ENCODE measurements around the gene PIGT.

The PIGT gene

DNA sequence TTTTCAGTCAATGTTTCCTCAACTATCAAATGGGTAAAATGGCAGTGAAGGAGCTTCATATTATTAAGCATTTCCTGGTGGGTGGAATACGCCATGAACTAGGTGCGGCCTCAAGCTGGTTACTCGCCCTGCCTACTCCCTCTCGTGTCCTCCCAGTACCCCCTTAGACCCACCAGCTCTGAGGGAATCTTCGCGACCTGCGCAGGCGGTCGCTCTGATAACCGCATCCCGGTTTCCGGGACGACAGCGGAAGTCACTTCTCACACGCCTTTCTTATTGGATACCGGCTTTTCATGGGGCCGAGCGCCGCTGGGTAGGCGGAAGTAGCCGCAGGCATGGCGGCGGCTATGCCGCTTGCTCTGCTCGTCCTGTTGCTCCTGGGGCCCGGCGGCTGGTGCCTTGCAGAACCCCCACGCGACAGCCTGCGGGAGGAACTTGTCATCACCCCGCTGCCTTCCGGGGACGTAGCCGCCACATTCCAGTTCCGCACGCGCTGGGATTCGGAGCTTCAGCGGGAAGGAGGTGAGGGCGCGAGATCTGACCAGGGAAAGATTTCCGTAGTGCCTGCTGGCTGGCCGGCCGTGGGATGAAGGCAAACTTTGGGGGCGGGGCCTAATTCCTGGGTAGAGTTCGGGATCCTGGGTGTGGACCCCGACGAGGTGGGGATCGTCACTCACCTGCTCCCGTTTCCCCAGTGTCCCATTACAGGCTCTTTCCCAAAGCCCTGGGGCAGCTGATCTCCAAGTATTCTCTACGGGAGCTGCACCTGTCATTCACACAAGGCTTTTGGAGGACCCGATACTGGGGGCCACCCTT lies at the start of gene PIGT:
Gene PIGT (plus strand): TSS at position 320 of the 816 bp plus-strand sequence. CDS start 16 bp downstream, at position 336.
- peak; percentile 44 to 47 for DNase-seq

DNA sequence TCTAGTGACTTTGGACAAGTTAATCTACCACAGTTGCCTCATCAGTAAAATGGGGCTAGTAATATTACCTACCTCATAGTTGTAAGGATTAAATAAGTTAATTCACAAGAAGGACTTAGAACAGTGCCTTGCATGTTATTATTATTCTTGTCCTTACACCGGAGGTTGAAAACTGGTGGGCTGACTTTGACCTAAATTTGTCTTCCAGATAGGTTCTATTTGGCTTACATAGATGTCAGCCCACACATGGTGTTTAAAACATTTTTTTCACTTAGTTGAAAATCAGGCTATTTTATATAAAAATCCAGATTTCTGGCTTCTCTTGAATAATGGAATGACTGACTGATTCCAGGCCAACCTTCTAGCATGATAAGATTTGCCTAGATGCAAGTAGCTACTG lies 49.7 kb upstream of the PIGT start:
- DNase-seq = no peak

DNA sequence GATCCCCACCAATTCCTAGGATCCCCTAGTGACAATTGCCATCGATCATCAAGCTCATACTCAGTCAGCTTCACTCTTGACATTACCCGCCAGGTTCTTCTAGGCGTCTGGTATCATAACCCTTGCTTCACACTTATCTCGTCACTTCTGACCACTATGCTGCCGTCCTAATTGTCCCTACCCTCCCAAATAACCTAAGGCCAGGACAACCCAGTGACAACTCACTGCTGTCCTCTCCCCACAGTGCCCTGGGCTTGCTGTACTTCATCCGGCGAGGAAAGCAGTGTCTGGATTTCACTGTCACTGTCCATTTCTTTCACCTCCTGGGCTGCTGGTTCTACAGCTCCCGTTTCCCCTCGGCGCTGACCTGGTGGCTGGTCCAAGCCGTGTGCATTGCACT lies 49.3 kb upstream of the PIGT start:
- DNase-seq = no peak

DNA sequence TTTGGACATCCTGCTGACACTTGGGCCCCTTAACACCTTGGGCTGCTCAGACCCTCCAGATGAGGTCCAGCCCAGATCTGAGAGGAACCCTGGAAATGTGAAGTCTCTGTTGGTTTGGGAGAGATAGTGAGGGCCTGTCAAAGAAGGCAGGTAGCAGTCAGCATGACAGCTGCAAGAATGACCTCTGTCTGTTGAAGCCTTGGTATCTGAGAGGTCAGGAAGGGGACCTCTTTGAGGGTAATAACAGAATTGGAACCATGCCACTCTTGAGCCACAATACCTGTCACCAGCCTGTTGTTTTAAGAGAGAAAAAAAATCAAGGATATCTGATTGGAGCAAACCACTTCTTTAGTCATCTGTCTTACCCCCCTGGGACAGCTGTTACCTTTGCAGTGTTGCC lies 48.8 kb upstream of the PIGT start:
- DNase-seq = no peak

DNA sequence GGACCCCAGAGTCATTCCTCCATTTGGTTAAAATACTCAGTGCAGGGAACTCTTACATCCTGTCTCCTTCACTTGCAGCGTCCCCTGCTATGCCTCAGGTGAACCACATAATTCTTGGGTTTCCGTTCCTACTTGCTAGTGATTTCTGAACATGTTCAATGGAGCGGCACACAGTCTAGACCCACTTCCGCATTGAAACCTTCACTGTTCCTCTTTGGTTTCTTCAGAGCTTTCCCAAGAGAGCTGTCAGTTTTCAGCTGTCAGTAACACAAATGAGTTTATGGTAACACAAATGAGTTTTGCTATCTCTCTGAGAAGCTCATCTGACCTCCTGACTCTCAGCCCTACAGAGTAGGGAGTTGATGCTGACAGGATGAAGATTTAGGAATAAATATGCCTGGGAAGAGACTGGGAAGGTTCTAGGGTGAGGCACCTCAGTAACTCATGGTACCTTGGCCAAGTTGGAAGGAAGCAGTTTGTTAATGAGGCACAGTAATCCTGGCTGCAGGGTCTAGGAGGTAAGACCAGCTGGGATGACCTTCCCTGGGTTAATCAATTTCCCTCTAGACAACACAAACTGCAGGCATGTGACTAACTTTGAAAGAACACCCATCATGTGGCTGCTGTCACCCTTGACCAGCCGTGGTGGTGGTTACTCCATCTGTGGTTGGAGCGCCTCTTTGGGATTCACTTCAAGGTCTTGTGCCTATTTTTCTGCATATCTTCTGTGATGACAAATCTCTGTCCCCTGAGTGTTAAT lies 47.5 kb upstream of the PIGT start:
- DNase-seq = no peak

DNA sequence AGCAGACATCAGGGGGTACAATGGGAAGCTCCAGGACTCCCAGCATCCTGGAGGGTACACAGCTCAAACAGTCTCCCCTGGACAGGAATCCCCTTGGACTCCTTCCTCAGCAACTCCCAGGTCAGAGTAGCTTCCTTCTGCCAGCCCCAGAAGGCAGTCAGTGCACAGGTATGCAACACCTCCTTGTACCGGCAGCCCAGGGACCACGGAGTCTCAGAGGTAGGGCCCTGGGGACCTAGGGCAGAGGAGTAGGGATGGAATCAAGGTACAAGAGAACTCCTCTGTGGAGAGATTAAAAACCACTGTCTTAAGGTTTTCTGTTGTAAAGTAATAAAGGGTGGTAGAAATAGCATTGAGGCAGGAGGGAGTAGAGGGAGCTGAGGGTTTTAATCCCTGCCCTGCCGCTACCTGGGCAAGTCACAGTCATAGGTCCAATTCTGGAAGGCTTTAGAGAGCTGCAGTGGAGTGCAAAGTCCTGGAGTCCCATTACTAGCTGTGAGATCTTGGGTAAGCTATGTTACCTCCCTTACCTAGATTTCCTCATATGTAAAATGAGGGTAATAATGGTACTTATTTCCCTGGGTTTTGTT lies 45.3 kb upstream of the PIGT start:
- no peak for DNase-seq

DNA sequence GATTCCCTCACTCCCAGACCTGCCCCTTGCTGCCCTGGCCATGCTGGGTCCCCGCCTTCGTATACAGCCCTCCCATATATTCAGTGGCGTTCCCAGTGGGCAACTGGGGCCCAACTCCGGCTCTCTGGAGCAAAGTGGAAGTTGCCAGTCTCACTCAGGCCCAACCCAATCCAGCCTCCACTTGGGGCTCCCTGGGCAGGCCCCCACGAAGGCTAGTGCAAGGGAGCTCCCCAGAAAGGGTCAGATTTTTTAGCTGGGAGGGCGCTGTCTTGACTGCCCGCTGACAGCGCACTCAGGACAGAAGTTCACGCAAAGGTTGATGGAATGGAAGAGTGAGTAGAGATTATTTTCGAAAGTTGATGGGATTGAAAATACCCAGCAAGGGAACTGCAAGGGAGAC lies 43.7 kb upstream of the PIGT start:
- no peak for DNase-seq

DNA sequence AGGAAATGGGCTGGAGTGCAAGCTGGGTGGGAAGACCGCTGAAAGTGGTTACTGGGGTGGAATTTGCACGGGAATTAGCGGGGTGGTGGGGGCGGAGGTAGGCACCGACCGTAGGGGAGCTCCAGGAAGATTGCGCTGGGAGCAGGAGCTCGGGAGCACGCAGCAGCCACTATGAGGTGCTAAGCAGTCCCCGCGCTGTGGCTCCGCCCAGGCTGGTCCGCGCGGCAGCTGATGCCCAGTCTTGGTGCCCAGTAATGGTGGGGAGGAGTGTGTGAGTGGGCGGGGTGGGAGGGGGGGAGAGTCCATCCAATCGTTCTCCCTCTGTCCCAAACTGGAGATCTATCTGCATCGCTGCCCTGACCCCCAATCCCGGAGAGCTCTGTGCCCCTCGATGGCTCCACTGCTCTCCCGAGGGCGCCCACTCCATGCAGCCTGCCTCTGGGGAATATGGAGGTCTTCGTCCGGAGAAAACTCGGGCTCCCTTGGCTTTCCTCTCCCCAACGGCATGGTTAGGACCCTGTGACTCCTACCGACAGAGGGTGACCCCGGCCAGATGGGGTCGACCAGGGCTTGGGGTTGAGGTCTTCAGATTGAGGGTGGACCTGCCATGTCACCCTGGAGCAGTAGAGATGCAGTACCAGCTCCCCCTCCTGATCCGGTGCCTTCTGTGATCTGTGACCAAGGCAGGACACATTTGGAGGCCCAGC lies 43.1 kb upstream of the PIGT start:
- DNase-seq = no peak

DNA sequence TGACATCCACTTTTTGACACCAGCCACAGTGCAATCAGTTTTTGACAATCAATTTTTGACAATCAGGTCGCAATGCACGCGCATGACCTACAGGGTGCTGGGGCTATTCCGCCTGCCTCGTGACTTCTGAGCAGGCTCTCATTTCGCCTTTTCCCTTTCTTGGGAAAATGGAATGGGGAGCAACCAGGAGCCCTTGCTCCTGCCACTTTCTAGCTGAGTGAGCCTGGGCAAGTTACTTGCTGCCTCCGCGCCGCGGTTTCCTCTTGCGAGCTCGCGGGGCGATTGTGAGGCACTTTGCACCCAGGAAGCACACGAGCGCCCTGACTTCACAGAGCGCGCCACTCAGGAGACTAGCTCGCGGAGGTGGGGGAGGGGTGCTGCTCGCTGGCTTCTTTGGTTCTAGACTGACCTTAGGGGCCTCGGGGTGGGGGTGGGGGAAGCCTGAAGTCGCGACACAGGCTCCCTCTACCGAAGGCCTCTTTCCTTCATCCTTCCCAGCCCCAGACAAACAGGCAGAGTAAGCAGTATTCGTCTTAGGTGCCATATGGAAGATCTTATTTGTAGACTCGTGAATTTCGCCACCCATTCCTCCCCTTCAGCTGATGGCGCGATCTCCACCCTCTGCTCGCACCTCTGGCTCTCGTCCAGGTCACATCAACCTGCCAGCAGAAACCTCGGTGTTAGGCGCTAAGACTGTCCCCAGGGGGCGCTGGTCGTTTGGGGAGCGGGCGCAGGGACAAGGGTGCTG lies 42.4 kb upstream of the PIGT start:
- DNase-seq = no peak

DNA sequence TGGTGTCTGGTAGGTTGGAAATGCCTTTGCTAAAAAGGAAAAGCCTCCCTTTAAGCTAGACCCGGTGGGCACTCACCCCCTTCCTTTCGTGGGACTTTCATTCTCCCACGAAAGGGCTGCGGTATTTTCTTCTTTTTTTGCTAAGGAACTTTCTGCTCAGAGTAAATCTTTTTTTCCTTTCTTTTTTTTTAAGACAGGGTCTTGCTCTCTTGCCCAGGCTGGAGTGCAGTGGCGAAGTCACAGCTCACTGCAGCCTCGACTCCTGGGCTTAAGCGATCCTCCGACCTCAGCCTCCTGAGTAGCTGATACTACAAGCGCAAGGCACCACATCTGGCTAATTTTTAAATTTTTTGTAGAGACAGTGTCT lies 41.9 kb upstream of the PIGT start:
- no peak for DNase-seq

DNA sequence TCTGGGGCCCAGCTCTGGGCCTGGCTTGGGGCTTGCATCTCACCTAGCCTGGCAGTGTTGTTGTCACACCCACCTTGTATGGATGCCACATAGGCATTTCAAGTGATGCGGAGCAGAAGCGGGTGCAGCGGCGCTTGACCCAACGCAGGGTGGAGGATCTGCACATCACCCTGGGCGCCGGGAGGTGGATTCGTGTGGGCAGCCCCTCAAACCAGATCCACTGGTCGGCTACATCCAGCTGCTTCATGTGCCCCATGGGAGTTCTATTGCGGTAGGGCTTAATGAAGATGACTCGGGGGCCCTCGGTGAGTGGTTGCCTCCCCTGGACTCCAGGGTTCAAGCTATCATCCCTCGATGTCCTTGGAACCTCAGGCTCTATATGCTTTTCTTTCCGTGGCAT lies 41.0 kb upstream of the PIGT start:
- DNase-seq = no peak

DNA sequence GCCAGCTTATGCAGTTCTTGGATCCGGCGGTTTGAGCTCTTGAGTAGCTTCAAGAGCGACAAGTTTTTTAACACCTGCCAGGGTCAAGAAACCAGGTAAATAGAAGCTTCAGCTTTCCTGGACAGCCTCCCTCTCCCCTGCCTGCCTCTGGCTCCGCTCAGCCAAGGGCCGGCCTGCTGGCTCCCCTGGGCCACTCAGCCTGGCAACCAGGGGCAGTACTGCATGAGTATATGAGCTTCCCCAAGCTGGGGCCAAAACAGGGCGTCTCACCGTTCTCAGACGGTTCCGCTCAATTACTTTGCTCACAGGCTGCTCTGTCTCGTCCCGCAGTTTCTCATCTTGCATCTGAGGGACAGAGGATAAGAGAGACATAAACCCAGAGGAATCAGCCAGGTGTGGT lies 38.7 kb upstream of the PIGT start:
- DNase-seq = peak; percentile 37 to 80

DNA sequence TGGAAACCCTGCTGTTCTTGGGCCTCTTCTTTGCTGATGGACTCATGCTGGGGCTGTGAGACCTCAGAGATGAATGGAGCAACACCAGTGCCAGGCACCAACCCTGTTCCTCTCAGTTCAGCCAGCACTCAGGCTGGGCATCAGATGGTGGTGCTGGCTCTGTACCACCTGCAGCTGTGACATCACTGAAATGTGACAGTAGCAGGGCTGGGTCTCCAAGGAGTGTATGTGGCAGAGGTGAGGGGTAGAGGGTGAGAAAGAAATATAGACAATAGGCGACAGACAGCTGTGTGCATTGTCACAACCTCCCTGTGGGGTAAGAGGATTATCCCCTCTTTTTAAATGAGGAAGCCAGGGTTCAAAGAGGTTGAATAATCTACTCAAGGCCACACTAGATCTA lies 37.8 kb upstream of the PIGT start, which contains the start of gene TP53TG5:
Gene TP53TG5 (minus strand): TSS at position 135 of the 400 bp plus-strand sequence. CDS start 89 bp downstream, at position 46.
- DNase-seq = no peak

DNA sequence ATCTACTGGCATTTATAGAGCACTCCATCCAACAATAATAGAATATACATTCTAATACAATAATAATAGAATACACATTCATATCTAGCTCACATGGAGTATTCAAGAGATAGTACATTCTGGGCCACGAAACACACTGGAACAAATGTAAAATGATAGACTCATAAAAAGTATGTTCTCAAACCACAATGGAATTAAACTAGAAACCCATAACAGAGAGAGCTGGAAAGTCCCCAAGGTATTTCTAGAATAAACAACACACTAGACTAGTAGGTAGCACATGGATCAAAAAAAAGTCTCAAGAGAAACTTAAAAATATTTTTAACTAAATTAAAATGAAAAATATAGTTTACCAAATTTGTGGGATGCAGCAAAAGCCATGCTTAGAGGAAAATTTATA lies 28.7 kb upstream of the PIGT start:
- no peak for DNase-seq

DNA sequence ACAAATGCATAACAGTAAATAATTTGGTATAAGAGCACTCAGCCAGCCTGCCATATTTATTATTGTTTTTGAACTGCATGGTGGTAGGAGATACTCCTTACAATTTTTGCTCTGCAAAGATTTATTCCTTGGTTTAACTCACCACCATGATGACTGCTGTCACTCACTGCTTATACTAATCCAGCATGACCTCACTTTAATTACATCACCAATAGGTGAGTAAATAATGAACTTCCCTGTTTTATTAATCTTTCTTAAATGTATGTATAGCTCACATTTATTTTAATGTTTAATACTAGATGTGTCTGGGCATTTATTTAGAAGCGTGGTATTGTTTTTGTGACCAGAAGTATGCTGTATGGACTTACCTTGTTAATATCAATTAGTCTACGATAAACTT lies 25.0 kb upstream of the PIGT start:
- no peak for DNase-seq

DNA sequence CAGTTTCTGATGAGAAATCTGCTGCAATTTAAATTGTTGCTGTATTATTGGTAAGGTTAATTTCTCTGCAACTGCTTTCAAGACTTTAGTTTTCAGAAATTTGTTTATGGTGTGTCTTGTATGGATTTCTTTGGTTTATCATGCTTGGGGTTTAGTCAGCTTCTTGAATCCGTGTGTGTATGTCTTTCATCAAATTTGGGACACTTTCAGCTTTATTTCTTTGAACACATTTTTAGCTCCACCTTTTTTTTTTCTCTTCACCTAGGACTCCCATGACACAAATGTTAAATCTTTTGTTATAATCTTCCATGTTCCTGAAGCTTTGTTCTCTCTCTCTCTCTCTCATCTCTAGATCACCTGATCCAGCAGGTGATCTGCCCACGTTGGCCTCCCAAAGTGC lies 24.4 kb upstream of the PIGT start:
- DNase-seq = no peak

DNA sequence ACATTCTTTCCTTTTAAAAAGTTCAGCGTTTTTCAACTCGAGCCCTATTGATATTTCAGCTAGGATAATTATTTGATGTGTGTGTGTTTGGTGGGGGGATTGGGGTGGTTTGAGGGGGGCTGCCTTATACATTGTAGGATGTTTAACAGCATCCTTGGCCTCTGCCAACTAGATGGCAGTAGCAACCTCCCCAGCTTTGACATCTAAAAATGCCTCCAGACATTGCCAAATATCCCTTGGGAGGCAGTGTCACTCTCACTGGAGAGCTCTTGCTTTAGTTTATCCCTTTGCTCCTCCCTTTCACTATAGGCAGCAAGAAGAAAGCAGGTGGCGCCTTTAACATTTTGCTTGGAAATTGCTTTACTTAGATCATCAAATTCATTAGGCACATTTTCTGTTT lies 23.2 kb upstream of the PIGT start:
- no peak for DNase-seq

DNA sequence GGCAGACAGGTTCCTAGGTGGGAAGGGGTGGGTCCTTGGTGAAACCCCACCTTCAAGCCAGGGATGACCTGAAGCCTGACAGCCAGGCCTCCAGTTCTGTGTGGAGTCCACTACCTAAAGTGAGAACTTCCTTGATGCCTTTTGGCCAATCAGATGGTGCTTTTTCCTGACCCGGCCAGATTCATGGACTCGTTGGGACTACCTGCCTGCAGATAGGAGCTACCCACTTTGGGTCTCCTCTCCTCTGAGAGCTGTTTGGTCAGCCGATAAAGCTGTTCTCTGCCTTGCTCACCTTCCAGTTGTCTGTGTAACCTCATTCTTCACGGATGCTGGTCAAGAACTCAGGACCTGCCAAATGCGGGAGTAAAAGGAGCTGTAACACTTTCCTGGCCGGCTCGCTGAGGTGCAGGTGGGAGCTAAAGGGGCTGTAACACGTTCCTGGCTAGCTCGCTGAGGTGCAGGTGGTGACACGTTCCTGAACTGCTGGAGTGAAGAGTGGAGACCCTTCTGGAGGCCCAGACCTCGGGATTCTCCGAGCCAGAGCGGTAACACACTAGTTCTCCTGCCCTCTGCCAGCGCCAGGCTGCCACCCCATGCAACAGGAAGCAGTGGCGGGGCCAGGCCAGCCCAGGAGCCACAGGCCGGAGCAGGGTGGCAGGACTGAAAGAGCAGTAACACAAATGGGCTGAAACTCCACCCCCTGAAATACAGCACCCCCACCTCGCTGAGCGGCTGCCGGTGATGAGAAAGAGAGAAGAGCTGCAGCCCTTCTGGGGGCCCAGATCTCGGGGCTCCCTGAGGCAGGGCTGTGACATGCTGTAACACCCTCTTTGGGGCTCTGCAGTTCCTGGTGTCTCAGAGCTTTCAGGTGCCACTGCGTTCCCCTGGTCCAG lies 21.5 kb upstream of the PIGT start:
- no peak for DNase-seq

DNA sequence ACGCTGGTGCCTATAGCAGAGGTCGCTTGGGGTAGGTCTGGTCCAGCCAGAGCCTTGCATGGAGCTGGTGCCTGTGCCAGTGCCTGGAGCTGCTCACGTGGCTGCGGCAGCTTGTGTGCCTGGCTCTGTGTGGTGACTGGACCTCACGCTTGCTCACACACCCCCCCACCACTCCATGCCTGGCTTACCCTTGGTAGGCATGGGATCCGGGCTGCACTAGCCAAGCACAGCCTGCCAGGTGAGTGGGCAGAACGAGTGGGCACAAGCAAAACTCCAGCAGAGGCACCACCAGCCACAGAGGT lies 20.9 kb upstream of the PIGT start:
- no peak for DNase-seq

DNA sequence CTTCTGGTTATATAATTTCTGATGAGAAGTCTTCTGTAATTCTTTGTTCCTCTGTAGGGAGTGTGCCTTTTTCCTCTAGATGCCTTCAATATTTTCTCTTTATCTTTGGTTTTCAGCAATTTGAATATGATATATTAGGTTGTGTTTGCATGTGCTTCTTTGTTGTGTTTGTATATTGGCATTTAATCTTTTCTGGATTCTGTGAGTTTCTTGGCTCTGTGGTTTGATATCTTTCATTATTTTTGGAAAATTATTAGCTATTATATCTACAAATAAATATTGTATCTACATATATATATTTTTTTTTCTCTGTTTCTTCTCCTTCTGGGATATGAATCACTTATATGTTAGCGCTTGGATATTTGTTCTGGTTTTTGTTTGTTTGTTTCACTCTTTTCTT lies 16.9 kb upstream of the PIGT start:
- no peak for DNase-seq

DNA sequence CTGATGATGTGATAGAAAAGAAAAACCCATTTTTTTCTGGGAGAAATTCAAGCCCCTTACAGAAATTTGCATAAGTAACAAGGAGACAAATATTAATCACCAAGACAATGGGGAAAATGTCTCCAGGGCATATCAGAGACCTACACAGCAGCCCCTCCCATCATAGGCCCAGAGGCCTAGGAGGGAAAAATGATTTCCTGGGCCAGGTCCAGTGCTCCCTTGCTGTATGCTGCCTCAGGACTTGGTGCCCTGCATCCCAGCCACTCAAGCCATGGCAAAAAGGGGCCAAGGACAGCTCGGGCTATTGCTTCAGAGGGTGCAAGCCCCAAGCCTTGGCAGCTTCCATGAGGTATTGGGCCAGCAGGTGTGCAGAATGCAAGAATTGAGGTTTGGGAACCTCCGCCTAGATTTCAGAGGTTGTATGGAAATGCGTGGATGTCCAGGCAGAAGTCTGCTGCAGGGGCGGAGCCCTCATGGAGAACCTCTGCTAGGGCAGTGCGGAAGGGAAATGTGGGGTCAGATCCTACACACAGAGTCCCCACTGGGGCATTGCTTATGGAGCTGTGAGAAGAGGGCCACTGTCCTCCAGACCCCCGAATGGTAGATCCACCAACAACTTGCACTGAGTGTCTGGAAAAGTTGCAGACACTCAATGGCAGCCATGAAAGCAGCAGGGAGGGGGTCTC lies 15.5 kb upstream of the PIGT start:
- no peak for DNase-seq
